Measurements from ENCODE around the gene CMIP.

CMIP gene

GRCh38 chr16:81658373-81658772, 213.8 kb downstream of the CMIP start:
- no peak overlapping the region for H3K4me3 ChIP-seq (ENCODE audit: low read depth, low read length)
- no peak for TF ChIP-seq CTCF (IDR thresholded peaks at IDR 0.05; ENCODE audit: low read depth, low read length)

GRCh38 chr16:81659249-81659648, 214.6 kb downstream of the CMIP start:
- TF ChIP-seq CTCF (IDR thresholded peaks at IDR 0.05; ENCODE audit: low read depth, low read length): no peak
- no peak overlapping the region for H3K4me3 ChIP-seq (ENCODE audit: low read depth, low read length)

- TF ChIP-seq CTCF (IDR thresholded peaks at IDR 0.05; ENCODE audit: low read depth, low read length): no peak
- H3K4me3 ChIP-seq (ENCODE audit: low read depth, low read length): no peak overlapping the region
Measured at GRCh38 chr16:81661082-81661481, 216.5 kb downstream of the CMIP start.

- TF ChIP-seq CTCF (IDR thresholded peaks at IDR 0.05; ENCODE audit: low read depth, low read length): no peak
- H3K4me3 ChIP-seq (ENCODE audit: low read depth, low read length): no peak overlapping the region
Measured at GRCh38 chr16:81664153-81664552, 219.5 kb downstream of the CMIP start.

GRCh38 chr16:81665588-81665987, 221.0 kb downstream of the CMIP start:
- no peak for TF ChIP-seq CTCF (IDR thresholded peaks at IDR 0.05; ENCODE audit: low read depth, low read length)
- H3K4me3 ChIP-seq (ENCODE audit: low read depth, low read length): no peak overlapping the region

GRCh38 chr16:81666113-81666512, 221.5 kb downstream of the CMIP start:
- H3K4me3 ChIP-seq (ENCODE audit: low read depth, low read length): no peak overlapping the region
- no peak for TF ChIP-seq CTCF (IDR thresholded peaks at IDR 0.05; ENCODE audit: low read depth, low read length)

GRCh38 chr16:81668243-81669097, 223.9 kb downstream of the CMIP start:
- no peak for TF ChIP-seq CTCF (IDR thresholded peaks at IDR 0.05; ENCODE audit: low read depth, low read length)
- no peak overlapping the region for H3K4me3 ChIP-seq (ENCODE audit: low read depth, low read length)
